Measurements from ENCODE around the gene ABTB1. TPM values are rescaled to one million over a fixed set of nuclear protein-coding genes. Genes with fewer than 3 reads are reported as not detected.

ABTB1 gene
- polyA plus RNA-seq, 1 donor from 2014 or later, result 2.0 TPM

DNA sequence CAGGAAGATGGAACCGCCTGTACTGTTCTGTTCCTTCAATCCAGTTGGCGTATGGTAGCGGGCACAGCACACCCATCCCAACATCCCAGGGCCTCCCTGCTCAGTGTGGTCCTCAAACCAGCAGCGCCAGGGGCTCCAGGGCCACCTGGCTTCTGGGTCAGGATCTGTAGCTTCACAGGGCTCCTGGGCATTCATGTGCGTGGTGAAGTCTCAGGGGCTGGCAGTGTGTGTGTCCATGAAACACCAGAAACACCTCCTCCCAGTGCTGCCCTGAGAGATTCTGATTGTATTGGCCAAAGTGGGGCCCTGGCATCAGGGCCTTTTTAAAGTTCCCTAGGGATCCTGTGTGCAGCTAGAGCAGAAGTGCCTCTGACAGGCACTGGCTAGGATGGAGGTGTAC is 42.1 kb downstream of the ABTB1 start:
- Histone ChIP-seq H3K36me3 (ENCODE audit: insufficient read depth, low read length) (no peaks in the 10 kb centered on the region), H3F3A (ENCODE audit: insufficient read depth, low read length, poor library complexity, severe bottlenecking) (no peaks in the 10 kb centered on the region), H3K9ac (ENCODE audit: low read length) (no peak overlapping the region), H3K79me2 (replicated peaks; ENCODE audit: insufficient read depth, low read length) (no peaks in the 10 kb centered on the region), H3K4me3 (ENCODE audit: low read length) (no peak overlapping the region), H3K9me3 (ENCODE audit: low read length) (no peaks in the 10 kb centered on the region), H3K27ac (ENCODE audit: low read length) (no peak overlapping the region), H4K20me1 (ENCODE audit: insufficient read depth) (no peaks in the 10 kb centered on the region), H3K27me3 (ENCODE audit: insufficient read depth, low read depth, low read length) (no peaks in the 10 kb centered on the region), H2AFZ (ENCODE audit: low read depth, low read length) (no peak overlapping the region), H3K9me2 (ENCODE audit: insufficient read depth, low read length) (no peaks in the 10 kb centered on the region), H3K4me2 (ENCODE audit: low read length) (no peak overlapping the region)
- TF ChIP-seq TAF1 (IDR thresholded peaks at IDR 0.05; ENCODE audit: low read depth) (no peak), EP300 (conservative IDR thresholded peaks at IDR 0.05; ENCODE audit: poor library complexity, severe bottlenecking) (no peak)

DNA sequence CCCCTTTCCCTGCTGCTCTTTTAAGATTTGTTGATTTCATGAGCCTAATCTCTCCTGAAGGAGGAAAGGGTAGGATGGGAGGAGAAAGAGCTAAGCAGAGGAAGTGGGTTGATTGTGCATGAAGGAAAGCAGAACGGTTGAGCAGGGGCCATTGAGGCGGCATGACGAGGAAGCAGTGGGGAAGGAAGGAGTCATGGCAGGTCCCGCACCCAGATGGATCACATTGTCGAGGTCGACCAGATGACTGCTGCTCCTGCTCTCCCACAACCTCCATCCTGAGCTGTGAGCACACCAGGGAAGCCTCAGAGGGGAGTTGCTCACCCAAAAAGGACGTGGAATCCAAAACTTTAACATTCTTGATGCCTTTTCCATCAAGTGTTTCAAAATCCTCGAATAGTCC is 42.8 kb downstream of the ABTB1 start:
- no peaks in the 10 kb centered on the region for H3F3A ChIP-seq (ENCODE audit: insufficient read depth, low read length, poor library complexity, severe bottlenecking)
- H3K27ac ChIP-seq (ENCODE audit: low read length), result peak overlapping the region; percentile 27
- H3K4me2 ChIP-seq (ENCODE audit: low read length), result no peak overlapping the region
- H3K79me2 ChIP-seq (replicated peaks; ENCODE audit: insufficient read depth, low read length), result no peaks in the 10 kb centered on the region
- no peaks in the 10 kb centered on the region for H3K27me3 ChIP-seq (ENCODE audit: insufficient read depth, low read depth, low read length)
- no peak overlapping the region for H2AFZ ChIP-seq (ENCODE audit: low read depth, low read length)
- no peak overlapping the region for H3K4me3 ChIP-seq (ENCODE audit: low read length)
- no peak for TF ChIP-seq SMC3 (conservative IDR thresholded peaks at IDR 0.05; ENCODE audit: poor library complexity)
- no peak for TF ChIP-seq POLR2AphosphoS5 (IDR thresholded peaks at IDR 0.05)
- TF ChIP-seq, protein P1, sequence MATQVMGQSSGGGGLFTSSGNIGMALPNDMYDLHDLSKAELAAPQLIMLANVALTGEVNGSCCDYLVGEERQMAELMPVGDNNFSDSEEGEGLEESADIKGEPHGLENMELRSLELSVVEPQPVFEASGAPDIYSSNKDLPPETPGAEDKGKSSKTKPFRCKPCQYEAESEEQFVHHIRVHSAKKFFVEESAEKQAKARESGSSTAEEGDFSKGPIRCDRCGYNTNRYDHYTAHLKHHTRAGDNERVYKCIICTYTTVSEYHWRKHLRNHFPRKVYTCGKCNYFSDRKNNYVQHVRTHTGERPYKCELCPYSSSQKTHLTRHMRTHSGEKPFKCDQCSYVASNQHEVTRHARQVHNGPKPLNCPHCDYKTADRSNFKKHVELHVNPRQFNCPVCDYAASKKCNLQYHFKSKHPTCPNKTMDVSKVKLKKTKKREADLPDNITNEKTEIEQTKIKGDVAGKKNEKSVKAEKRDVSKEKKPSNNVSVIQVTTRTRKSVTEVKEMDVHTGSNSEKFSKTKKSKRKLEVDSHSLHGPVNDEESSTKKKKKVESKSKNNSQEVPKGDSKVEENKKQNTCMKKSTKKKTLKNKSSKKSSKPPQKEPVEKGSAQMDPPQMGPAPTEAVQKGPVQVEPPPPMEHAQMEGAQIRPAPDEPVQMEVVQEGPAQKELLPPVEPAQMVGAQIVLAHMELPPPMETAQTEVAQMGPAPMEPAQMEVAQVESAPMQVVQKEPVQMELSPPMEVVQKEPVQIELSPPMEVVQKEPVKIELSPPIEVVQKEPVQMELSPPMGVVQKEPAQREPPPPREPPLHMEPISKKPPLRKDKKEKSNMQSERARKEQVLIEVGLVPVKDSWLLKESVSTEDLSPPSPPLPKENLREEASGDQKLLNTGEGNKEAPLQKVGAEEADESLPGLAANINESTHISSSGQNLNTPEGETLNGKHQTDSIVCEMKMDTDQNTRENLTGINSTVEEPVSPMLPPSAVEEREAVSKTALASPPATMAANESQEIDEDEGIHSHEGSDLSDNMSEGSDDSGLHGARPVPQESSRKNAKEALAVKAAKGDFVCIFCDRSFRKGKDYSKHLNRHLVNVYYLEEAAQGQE (IDR thresholded peaks at IDR 0.05; ENCODE audit: borderline replicate concordance), result no peak
- no peak for TF ChIP-seq TAF1 (IDR thresholded peaks at IDR 0.05; ENCODE audit: low read depth)
- no peak for TF ChIP-seq EZH2 (IDR thresholded peaks at IDR 0.05; ENCODE audit: borderline replicate concordance, insufficient read depth, low read length, poor library complexity, severe bottlenecking)
- no peak for TF ChIP-seq RAD21 (conservative IDR thresholded peaks at IDR 0.05)
- no peak for TF ChIP-seq EP300 (conservative IDR thresholded peaks at IDR 0.05; ENCODE audit: poor library complexity, severe bottlenecking)
- TF ChIP-seq MXI1 (conservative IDR thresholded peaks at IDR 0.05; ENCODE audit: poor library complexity, severe bottlenecking), result no peak
- TF ChIP-seq, protein P2, sequence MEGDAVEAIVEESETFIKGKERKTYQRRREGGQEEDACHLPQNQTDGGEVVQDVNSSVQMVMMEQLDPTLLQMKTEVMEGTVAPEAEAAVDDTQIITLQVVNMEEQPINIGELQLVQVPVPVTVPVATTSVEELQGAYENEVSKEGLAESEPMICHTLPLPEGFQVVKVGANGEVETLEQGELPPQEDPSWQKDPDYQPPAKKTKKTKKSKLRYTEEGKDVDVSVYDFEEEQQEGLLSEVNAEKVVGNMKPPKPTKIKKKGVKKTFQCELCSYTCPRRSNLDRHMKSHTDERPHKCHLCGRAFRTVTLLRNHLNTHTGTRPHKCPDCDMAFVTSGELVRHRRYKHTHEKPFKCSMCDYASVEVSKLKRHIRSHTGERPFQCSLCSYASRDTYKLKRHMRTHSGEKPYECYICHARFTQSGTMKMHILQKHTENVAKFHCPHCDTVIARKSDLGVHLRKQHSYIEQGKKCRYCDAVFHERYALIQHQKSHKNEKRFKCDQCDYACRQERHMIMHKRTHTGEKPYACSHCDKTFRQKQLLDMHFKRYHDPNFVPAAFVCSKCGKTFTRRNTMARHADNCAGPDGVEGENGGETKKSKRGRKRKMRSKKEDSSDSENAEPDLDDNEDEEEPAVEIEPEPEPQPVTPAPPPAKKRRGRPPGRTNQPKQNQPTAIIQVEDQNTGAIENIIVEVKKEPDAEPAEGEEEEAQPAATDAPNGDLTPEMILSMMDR (IDR thresholded peaks at IDR 0.05; ENCODE audit: poor library complexity, severe bottlenecking), result no peak
- no peak overlapping the region for H3K9ac ChIP-seq (ENCODE audit: low read length)
- no peaks in the 10 kb centered on the region for H3K9me3 ChIP-seq (ENCODE audit: low read length)
- no peaks in the 10 kb centered on the region for H3K36me3 ChIP-seq (ENCODE audit: insufficient read depth, low read length)
- no peaks in the 10 kb centered on the region for H4K20me1 ChIP-seq (ENCODE audit: insufficient read depth)
- no peaks in the 10 kb centered on the region for H3K9me2 ChIP-seq (ENCODE audit: insufficient read depth, low read length)

DNA sequence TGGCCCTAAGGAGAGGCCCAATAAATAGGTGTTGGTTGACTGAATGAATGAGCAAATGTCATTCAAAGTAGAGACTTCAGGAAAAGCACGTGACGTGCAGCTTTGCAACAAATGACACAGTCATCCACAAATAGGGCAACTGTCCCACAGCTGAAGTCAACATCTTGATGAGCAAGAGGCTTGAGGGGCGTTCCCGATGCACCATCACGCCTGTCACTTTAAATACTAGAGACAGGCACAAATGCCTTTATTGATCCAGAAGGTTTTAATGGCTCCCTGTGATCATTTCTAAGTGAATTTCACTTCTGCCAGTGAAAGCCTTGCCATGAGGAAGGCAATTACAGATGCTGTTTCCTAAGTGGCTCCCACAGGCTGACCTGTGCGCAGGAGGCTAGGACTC is 43.6 kb downstream of the ABTB1 start:
- Histone ChIP-seq H3F3A (ENCODE audit: insufficient read depth, low read length, poor library complexity, severe bottlenecking) (no peaks in the 10 kb centered on the region), H3K36me3 (ENCODE audit: insufficient read depth, low read length) (no peaks in the 10 kb centered on the region), H3K4me2 (ENCODE audit: low read length) (no peak overlapping the region), H3K79me2 (replicated peaks; ENCODE audit: insufficient read depth, low read length) (no peaks in the 10 kb centered on the region), H3K9me2 (ENCODE audit: insufficient read depth, low read length) (no peaks in the 10 kb centered on the region), H3K27ac (ENCODE audit: low read length) (peak overlapping the region; percentile 47), H3K4me3 (ENCODE audit: low read length) (no peak overlapping the region), H2AFZ (ENCODE audit: low read depth, low read length) (no peak overlapping the region), H3K9me3 (ENCODE audit: low read length) (no peaks in the 10 kb centered on the region), H3K9ac (ENCODE audit: low read length) (no peak overlapping the region), H4K20me1 (ENCODE audit: insufficient read depth) (no peaks in the 10 kb centered on the region), H3K27me3 (ENCODE audit: insufficient read depth, low read depth, low read length) (no peaks in the 10 kb centered on the region)
- TF ChIP-seq SMC3 (conservative IDR thresholded peaks at IDR 0.05; ENCODE audit: poor library complexity) (no peak), EZH2 (IDR thresholded peaks at IDR 0.05; ENCODE audit: borderline replicate concordance, insufficient read depth, low read length, poor library complexity, severe bottlenecking) (no peak), TAF1 (IDR thresholded peaks at IDR 0.05; ENCODE audit: low read depth) (no peak), EP300 (conservative IDR thresholded peaks at IDR 0.05; ENCODE audit: poor library complexity, severe bottlenecking) (no peak), MXI1 (conservative IDR thresholded peaks at IDR 0.05; ENCODE audit: poor library complexity, severe bottlenecking) (no peak), RAD21 (conservative IDR thresholded peaks at IDR 0.05) (no peak), POLR2AphosphoS5 (IDR thresholded peaks at IDR 0.05) (no peak)
- TF ChIP-seq, protein P1 (IDR thresholded peaks at IDR 0.05; ENCODE audit: borderline replicate concordance), result no peak
- TF ChIP-seq, protein P2 (IDR thresholded peaks at IDR 0.05; ENCODE audit: poor library complexity, severe bottlenecking), result no peak
